AG09309 (cell line): Measurements from ENCODE around the gene BBS1.
A peak's percentile ranks its signal among the peaks of the same experiment; 100 is the strongest.

Source experiments
- DNase-seq: peaks from one replicate; pipeline ENCODE4 v3.0.0-alpha.2; 2010; ENCODE audit warnings: low read depth
- H3K4me3 ChIP-seq: 2 replicates; pipeline ENCODE4 v1.5.1; 2011; ENCODE audit warnings: mild to moderate bottlenecking, low read depth, low read length, moderate library complexity; ENCODE audit not compliant: control insufficient read depth
- TF ChIP-seq, protein P1 (sequence below): IDR thresholded peaks from 2 replicates; pipeline ENCODE4 v1.5.1; 2011; ENCODE audit warnings: mild to moderate bottlenecking, low read depth, low read length, inconsistent platforms; ENCODE audit not compliant: insufficient read depth, control insufficient read depth; ENCODE audit errors: missing control alignments

BBS1 gene

DNA sequence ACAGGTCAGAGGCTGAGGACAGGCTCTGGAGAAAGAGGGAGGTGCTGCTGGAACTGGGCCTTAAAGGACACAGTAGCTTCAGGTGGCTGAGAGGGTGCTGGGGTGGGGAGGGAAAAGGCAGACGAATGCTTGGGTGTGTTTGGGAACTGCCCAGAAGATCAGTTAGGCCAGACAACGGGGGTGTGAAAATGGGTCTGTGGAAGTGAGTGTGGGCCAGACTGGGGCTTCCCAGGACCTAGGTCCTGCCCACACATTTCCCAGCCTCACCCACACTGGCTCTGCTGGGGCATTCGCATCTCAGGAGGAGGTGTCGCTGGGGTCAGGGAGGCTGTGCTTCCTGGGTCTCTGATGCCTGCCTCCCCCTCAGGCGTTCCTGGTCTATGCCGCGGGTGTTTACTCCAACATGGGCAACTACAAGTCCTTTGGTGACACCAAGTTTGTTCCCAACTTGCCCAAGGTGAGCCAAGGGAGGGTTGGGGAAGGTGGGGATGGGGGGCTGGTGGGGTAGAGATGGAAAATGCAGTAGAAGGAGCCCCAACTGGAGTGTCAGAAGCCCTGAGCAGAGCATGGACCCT is 25.5 kb upstream of the BBS1 start:
- no peak overlapping the region for H3K4me3 ChIP-seq
- DNase-seq: no peak
- TF ChIP-seq, protein P1, sequence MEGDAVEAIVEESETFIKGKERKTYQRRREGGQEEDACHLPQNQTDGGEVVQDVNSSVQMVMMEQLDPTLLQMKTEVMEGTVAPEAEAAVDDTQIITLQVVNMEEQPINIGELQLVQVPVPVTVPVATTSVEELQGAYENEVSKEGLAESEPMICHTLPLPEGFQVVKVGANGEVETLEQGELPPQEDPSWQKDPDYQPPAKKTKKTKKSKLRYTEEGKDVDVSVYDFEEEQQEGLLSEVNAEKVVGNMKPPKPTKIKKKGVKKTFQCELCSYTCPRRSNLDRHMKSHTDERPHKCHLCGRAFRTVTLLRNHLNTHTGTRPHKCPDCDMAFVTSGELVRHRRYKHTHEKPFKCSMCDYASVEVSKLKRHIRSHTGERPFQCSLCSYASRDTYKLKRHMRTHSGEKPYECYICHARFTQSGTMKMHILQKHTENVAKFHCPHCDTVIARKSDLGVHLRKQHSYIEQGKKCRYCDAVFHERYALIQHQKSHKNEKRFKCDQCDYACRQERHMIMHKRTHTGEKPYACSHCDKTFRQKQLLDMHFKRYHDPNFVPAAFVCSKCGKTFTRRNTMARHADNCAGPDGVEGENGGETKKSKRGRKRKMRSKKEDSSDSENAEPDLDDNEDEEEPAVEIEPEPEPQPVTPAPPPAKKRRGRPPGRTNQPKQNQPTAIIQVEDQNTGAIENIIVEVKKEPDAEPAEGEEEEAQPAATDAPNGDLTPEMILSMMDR: no peak

DNA sequence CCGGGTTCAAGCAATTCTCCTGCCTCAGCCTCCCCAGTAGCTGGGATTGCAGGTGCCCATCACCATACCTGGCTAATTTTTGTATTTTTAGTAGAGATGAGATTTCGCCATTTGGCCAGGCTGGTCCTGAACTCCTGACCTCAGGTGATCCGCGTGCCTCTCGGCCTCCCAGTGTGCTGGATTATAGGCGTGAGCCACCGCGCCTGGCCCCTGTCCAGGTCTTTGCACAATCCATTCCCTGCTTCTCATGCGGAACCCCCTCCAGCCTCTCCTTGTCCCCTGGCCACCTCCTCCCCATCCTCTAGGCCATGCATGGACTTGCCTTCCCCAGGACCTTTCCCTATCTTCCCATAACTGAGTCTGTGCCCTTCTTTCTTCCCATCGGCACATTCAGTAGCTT is 21.5 kb upstream of the BBS1 start:
- no peak overlapping the region for H3K4me3 ChIP-seq
- TF ChIP-seq, protein P1: no peak
- DNase-seq: no peak

DNA sequence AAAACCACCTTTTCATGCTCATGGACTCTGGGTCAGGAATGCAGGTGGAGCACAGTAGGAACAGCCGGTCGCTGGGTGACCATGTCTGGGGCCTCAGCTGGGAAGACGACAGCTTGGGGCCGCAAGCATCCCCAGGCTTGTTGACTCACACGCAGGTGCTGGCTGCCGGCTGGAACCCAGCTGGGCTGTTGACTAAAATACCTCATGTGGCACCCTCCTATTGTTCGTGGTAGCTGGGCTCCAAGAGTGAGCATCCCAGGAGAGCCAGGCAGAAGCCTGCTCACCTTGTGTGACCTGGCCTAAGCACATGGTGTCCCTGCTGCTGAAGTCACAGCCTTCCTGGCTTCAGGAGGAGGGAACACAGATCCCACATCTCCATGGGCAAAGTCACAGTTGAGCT is 20.8 kb upstream of the BBS1 start:
- DNase-seq: no peak
- TF ChIP-seq, protein P1: no peak
- H3K4me3 ChIP-seq: no peak overlapping the region

DNA sequence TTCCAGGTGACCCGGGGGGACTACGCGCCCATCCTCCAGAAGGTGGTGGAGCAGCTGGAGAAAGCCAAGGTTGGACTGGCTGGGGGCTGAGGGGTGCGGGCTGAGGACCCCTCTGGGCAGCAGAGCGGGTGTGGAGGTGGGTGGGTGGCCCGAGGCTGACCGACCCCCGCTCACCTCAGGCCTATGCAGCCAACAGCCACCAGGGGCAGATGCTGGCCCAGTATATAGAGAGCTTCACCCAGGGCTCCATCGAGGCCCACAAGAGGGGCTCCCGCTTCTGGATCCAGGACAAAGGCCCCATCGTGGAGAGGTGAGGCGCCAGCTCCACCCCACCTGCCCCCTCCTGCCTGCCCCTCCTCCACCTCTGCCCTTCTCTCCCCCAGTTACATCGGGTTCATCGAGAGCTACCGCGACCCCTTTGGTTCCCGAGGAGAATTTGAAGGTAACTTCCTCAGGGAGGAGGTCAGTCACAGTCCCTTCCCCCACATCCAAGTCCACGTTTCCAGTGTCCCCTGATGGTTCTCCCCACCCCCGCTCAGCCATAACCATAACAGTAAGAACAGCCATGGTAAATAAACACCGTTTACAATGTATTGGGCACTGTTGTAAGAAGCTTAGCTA is 19.0 kb upstream of the BBS1 start:
- TF ChIP-seq, protein P1: peak; percentile 40
- DNase-seq: no peak
- H3K4me3 ChIP-seq: no peak overlapping the region

DNA sequence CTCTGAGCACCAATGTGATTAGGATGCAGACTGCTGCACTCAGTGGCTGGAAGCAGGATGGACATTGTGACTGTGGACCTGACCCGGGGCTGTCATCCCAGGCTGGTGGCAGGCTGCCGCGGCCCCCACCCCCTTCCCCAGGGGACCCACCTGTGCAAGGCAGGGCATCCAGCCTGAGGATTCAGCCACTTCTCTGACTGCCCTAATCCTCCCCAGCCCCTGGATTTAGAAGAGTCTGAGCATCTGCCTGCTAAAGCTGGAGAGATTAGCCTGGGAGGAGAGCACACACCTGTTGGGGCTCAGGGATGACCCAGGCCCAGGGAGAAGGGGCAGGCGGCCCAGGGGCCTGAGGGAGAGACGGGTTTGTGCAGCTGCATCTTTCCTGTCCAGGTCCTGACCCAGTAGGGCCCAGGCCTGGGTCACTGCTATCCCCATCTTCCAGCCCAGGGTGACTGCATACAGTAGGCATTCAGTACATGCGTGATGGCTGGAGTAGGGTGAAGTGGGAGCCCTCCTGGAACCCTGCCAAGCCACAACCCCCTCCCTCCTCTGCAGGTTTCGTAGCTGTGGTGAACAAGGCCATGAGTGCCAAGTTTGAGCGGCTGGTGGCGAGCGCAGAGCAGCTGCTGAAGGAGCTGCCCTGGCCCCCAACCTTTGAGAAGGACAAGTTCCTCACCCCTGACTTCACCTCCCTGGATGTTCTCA is 18.1 kb upstream of the BBS1 start:
- TF ChIP-seq, protein P1: no peak
- no peak for DNase-seq
- no peak overlapping the region for H3K4me3 ChIP-seq

DNA sequence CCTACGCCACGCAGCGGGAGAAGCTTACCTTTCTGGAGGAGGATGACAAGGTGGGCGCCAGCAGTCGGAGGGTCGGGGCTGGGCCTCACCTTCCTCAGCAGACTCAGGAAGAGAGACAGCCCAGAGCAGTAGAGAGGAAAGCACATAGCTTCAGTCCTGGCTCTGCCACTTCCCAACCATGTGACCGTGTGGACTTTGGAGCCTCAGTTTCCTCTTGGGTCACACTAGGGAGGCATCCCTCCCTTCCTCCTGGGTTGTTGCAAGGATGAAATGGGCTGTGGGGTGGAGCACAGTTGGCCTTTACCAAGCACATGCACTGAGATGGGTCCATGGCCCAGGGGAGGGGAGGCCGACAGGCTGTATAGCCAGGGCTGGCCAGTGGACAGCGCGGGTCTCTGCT is 17.3 kb upstream of the BBS1 start:
- no peak for DNase-seq
- H3K4me3 ChIP-seq: no peak overlapping the region
- TF ChIP-seq, protein P1: no peak
